ENCODE results near the gene LSM4. TPM values are rescaled to one million over a fixed set of nuclear protein-coding genes. Genes with fewer than 3 reads are reported as not detected.
"Not testable (repeated sequence)": the region's sequence is repeated elsewhere in the genome, so short reads cannot be mapped to it uniquely, and the experiment has no call there.

Gene LSM4
- total RNA-seq, 1 donor from 2014 or later = 99.8 TPM

DNA sequence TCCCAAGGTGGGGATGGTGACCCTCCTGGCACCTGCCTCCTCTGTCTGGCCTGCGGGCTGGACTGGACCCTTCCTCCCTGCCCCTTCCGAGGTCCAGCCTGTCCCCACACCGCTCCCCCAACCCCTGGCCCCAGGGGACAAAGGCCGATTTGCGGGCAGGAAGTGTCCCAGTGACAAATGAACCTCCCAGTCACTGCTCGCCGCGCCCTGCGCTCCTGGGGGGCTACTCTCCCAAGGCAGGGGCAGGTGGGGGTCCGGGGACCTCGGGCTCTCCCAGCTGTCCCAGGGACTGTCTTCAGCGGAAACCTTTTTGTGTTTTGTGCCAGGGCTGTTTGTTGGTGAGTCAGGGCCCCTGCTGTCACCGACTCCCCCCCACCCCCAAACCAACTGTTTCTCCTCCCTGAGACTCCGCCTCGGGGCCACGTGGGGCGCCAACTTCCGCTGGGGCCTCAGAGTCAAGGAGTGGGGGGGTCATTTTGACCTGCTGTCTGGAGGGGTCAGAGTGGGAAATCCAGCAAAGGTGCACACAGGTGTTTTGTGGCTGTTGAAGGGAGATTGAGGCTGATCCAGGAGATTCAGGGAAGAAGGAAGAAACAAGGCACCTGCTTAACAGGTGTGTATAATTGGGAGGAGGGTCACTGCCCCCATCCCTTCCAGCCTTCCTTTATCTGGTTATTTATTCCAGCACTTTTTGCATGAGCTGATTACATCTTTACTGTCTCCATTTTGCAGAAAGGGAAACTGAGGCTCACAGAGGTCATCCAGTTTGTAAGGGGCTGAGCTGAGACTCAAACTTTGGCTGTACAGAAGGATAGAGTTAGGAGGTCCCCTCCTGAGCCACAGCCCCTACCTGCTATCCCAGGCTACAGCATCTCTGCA is 18.4 kb upstream of the LSM4 start:
- peak; percentile 74 for DNase-seq (ENCODE audit: low spot score)

DNA sequence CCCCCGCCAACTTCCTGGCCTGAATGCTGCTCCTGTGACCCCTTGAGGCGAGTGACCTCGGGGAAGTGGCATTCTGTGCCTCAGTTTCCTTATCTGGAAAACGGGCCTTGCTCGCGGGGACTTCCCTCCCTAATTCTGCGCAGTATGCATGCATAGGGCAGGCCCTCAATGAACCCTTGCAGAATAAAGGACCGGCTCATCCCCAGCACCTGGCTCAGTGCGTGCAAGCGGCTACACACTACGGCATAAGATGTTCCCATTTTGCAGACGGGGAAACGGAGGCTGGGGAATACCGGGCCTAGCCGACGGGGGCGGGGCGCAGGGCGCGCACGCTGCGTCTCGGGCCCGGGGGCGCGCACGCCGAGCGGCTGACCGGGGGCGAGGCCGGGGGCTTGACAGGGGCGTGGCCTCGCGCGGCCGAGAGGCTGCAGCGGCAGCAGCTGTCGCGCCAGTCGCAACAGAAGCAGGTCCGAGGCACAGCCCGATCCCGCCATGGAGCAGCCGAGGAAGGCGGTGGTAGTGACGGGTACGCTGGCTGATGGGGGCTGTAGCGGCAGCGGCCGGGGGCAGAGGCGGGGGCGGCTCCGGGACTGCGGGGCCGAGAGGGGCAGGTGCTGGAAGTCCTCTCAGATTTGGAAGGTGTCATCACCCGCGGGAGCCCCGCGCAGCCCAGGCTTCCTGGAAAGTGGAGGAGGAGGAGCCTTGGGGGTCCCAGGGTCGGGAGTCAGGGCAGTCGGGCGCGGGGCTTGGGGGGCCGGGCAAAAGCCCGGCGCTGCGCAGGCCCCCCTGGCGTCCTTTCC is 17.5 kb upstream of the LSM4 start, which contains the start of gene PGPEP1:
Gene PGPEP1, plus strand, starts transcription at position 409 of the 800 bp plus-strand sequence. Its CDS starts 84 bp downstream, at position 493.
- DNase-seq (ENCODE audit: low spot score) = peak; percentile 73

- no peak for DNase-seq (ENCODE audit: low spot score)
Observed at GRCh38 chr19:18339723-18340122, 16.8 kb upstream of the LSM4 start.

- DNase-seq (ENCODE audit: low spot score) = no peak
Observed at GRCh38 chr19:18338541-18338940, 15.7 kb upstream of the LSM4 start.

GRCh38 chr19:18336121-18336520 is 13.2 kb upstream of the LSM4 start:
- no peak for DNase-seq (ENCODE audit: low spot score)

- DNase-seq (ENCODE audit: low spot score) = no peak
Observed at GRCh38 chr19:18333680-18334079, 10.8 kb upstream of the LSM4 start.

GRCh38 chr19:18332917-18333530 is 10.1 kb upstream of the LSM4 start:
- no peak for DNase-seq (ENCODE audit: low spot score)

GRCh38 chr19:18330868-18331267 is 8.0 kb upstream of the LSM4 start:
- no peak for DNase-seq (ENCODE audit: low spot score)

DNA sequence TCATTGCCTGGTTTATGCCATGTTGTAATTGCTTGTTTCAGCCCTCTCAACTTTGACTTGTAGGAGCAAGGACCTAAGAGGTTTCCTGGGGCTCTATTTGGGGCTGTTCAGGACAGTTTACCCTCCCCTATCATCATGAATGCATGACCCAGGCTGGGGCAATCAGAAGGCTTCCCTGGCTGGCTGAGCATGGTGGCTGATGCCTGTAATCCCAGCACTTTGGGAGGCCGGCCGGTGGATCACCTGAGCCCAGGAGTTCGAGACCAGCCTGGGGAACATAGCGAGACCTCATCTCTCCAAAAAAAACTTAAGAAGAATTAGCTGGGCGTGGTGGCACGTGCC is 6.1 kb upstream of the LSM4 start:
- no peak for DNase-seq (ENCODE audit: low spot score)

GRCh38 chr19:18328340-18329034 is 5.6 kb upstream of the LSM4 start:
- DNase-seq (ENCODE audit: low spot score) = peak; percentile 96

DNA sequence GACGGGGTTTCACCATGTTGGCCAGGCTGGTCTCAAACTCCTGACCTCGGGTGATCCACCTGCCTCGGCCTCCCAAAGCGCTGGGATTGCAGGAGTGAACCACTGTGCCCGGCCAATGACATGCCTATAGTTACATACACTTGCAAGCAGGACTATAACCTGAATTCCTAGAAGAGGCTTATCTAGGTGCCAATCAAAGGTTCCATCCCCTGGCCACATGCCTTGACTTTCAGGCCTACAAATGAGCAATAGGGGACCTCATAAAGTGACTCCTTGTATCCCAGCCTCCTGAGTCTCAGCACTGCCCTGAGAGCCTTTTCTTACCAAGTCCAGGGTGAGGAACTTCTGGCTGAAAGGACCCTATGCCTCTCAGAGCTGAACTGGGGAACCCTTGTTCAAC is 3.9 kb upstream of the LSM4 start:
- DNase-seq (ENCODE audit: low spot score) = no peak

- DNase-seq (ENCODE audit: low spot score) = not testable (repeated sequence)
Observed at GRCh38 chr19:18324373-18324731, 1.5 kb upstream of the LSM4 start.

DNA sequence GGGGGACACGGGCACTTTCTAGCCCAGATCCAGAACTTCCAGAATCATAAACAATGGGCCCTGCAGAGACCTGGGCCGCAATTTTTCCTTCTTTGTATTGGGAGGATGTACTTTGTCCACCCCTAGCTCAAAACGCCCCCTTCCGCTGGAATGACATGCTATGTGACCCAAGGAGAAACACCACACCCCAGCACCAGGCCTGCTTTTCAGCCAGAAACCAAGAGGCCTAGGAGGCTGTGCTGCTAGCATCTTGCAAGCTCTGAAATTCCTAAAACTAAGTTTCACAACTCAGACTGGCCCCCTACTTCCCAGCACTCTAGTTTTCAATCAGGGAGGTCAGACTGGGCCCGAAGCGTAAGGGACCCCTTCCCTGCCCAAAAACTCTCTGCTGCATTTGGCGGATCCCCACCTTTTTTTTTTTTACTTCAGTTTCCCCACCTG is 538 bp downstream of the LSM4 start:
- DNase-seq (ENCODE audit: low spot score) = no peak

- DNase-seq (ENCODE audit: low spot score) = no peak
Observed at GRCh38 chr19:18321734-18322102, 1.2 kb downstream of the LSM4 start.

- DNase-seq (ENCODE audit: low spot score) = no peak
Observed at GRCh38 chr19:18320865-18321733, 1.8 kb downstream of the LSM4 start.

DNA sequence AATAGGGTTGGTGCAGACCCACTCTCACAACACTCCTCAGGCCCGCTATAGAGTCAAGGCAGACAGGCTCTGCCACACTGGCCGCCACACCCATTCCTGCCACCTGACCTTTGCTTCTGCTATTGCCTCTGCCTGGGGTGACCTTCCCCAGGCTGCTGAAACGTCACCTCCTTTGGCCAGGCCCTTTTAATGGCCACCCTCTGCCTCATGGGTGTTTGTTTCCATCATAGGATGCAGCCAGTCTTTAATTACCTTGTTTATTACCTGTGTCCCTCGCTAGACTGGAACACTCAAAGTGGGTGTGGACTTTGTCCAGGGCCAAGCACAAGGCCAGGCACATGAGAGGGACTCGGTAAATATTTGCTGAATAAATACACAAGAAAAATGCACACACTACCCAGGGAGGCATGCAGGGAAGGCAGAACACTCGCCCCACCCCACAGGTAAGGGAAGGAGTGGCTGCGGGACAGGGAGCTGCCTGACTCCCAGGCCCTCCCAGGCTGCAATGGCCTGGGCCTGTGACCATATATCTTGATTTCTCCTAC is 3.2 kb downstream of the LSM4 start:
- no peak for DNase-seq (ENCODE audit: low spot score)

DNA sequence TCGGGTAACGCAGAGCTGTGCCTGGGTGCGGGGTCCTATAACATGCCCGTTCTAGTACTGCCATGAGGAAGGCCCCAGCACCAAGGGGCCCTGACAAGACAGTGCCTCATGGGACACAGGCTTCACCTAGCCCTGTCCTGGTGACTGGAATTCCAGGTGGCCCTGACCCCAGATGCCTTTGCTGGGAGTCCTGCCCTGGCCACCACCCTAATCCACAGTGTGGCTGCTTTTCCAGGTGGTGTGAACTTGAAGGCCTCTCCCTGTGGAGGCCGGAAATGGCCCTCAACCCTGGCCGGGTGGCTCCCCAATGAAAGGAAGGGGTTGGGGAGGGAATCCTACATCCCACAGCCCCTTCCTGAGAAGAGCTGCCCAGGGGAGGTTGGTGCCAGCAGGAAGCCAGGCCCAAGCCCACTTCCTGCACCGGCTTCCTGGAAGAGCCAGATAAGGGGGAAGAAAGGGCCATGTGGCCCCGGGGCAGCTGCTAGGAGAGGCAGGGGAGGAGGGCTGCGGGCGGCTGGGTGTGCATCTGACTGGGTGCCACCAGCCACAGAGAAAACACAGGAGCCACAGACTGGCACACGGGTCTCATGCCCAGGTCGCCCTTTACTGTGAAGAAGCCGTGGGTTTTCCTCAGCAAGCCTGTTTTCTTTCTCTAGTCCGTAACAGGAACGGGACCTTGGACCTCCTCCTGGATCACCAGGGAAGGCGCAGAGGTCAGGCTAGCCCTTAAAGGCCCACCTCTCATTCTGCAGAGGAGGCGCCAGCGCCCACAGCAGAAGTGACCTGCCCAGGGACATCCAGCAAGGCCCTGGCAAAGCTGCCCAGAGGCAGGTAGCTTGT is 4.7 kb downstream of the LSM4 start:
- no peak for DNase-seq (ENCODE audit: low spot score)

- no peak for DNase-seq (ENCODE audit: low spot score)
Observed at GRCh38 chr19:18313398-18313797, 9.5 kb downstream of the LSM4 start.

DNA sequence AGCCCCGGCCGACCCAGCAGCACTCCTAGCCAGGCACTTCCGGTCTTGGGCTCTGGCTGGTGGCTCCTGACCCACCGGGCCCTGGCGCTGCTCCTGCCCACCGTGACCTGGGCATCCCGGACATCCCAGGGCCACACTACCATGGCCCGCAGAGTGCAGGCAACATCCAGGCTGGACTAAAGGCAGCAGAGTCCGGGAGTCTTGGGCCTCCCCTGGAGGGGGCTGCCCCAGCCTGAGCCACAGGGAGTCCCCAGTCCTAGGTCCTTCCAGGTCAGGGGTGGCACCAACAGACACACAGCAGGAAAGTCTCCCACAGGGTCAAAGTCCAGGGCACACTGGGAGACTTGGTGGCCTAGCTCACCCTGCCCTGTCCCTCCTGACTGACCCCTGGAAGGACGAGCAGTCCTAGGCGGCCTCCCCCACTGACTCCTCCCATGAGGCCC is 10.8 kb downstream of the LSM4 start:
- no peak for DNase-seq (ENCODE audit: low spot score)
